ENCODE data around the gene ASIC4.
A peak's percentile ranks its signal among the peaks of the same experiment; 100 is the strongest.

- TF ChIP-seq ZFP37 (CRISPR knock-in tag; IDR thresholded peaks at IDR 0.05; ENCODE audit: borderline replicate concordance) (no peak), ZBTB7A (CRISPR knock-in tag; IDR thresholded peaks at IDR 0.05) (no peak), MEIS1 (CRISPR knock-in tag; IDR thresholded peaks at IDR 0.05; ENCODE audit: borderline replicate concordance) (no peak), ZNF512 (CRISPR knock-in tag; IDR thresholded peaks at IDR 0.05) (no peak), EZH2 (conservative IDR thresholded peaks at IDR 0.05; ENCODE audit: low read depth, low read length) (no peak), SRF (IDR thresholded peaks at IDR 0.05; ENCODE audit: low read depth, low read length) (no peak), MYC (CRISPR knock-in tag; IDR thresholded peaks at IDR 0.05; ENCODE audit: borderline replicate concordance) (no peak), BCL6 (CRISPR knock-in tag; IDR thresholded peaks at IDR 0.05) (no peak), CTCF (CRISPR knock-in tag; IDR thresholded peaks at IDR 0.05) (0 out of 2 replicates have a peak, but pooled peaks have one; percentile 4), SOX13 (IDR thresholded peaks at IDR 0.05) (no peak), SOX13 (CRISPR knock-in tag; conservative IDR thresholded peaks at IDR 0.05 in 1 of 2, IDR thresholded peaks at IDR 0.05 in 1 of 2) (no peak), SUZ12 (IDR thresholded peaks at IDR 0.05; ENCODE audit: low read depth, low read length) (no peak), POLR2A (IDR thresholded peaks at IDR 0.05; ENCODE audit: insufficient read depth in 1 of 2, low read depth in 2 of 2, low read length in 2 of 2) (no peak), ZNF331 (CRISPR knock-in tag; IDR thresholded peaks at IDR 0.05) (no peak)
Measured at GRCh38 chr2:219483451-219484342, 30.6 kb upstream of the ASIC4 start.

Measured in HepG2 (cell line).